ENCODE data around the gene PC.
"Not testable (repeated sequence)": the region's sequence is repeated elsewhere in the genome, so short reads cannot be mapped to it uniquely, and the experiment has no call there.

Gene PC

GRCh38 chr11:66958232-66958955, at the start of gene PC:
Gene PC, minus strand, starts transcription at chr11:66958383. Its CDS starts 86,224 bp downstream, at chr11:66872159.
- DNase-seq (ENCODE audit: low read depth in 2 of 2): peak; percentile 99

- no peak for DNase-seq (ENCODE audit: low read depth in 2 of 2)
These were observed 48.9 kb upstream of the PC start for GRCh38 chr11:67007126-67007525.

GRCh38 chr11:67006029-67006884, 48.1 kb upstream of the PC start:
- no peak for DNase-seq (ENCODE audit: low read depth in 2 of 2)

GRCh38 chr11:67005200-67005599, 47.0 kb upstream of the PC start:
- not testable (repeated sequence) for DNase-seq (ENCODE audit: low read depth in 2 of 2)

GRCh38 chr11:67002921-67003411, 44.8 kb upstream of the PC start:
- DNase-seq (ENCODE audit: low read depth in 2 of 2): no peak

GRCh38 chr11:67002297-67002913, 44.2 kb upstream of the PC start:
- no peak for DNase-seq (ENCODE audit: low read depth in 2 of 2)

- DNase-seq (ENCODE audit: low read depth in 2 of 2): no peak
These were observed 43.1 kb upstream of the PC start for GRCh38 chr11:67001332-67001731.

GRCh38 chr11:66999555-66999954, 41.4 kb upstream of the PC start:
- DNase-seq (ENCODE audit: low read depth in 2 of 2): no peak

- no peak for DNase-seq (ENCODE audit: low read depth in 2 of 2)
These were observed 38.6 kb upstream of the PC start for GRCh38 chr11:66996609-66997273.

- DNase-seq (ENCODE audit: low read depth in 2 of 2): no peak
These were observed 33.9 kb upstream of the PC start for GRCh38 chr11:66992041-66992440.

- DNase-seq (ENCODE audit: low read depth in 2 of 2): not testable (repeated sequence)
These were observed 31.2 kb upstream of the PC start for GRCh38 chr11:66989360-66989759.

- not testable (repeated sequence) for DNase-seq (ENCODE audit: low read depth in 2 of 2)
These were observed 30.6 kb upstream of the PC start for GRCh38 chr11:66988741-66989140.

GRCh38 chr11:66987924-66988637, 29.9 kb upstream of the PC start:
- DNase-seq (ENCODE audit: low read depth in 2 of 2): no peak

- DNase-seq (ENCODE audit: low read depth in 2 of 2): no peak
These were observed 29.0 kb upstream of the PC start for GRCh38 chr11:66987158-66987620.

GRCh38 chr11:66986178-66986545, 28.0 kb upstream of the PC start:
- no peak for DNase-seq (ENCODE audit: low read depth in 2 of 2)

- no peak for DNase-seq (ENCODE audit: low read depth in 2 of 2)
These were observed 27.5 kb upstream of the PC start for GRCh38 chr11:66985508-66986177.

GRCh38 chr11:66983275-66983924, 25.2 kb upstream of the PC start:
- no peak for DNase-seq (ENCODE audit: low read depth in 2 of 2)

- DNase-seq (ENCODE audit: low read depth in 2 of 2): peak; percentile 85 to 88
These were observed 23.9 kb upstream of the PC start for GRCh38 chr11:66981976-66982578.

GRCh38 chr11:66979336-66979980, 21.3 kb upstream of the PC start:
- no peak for DNase-seq (ENCODE audit: low read depth in 2 of 2)

Measured in fibroblast of skin of left quadriceps (primary cell).